GM19238 (cell line): ENCODE data around the gene SNX24.

ENCODE experiments used
- DNase-seq: peaks from one replicate; pipeline ENCODE4 v3.0.0; 2011; ENCODE audit warnings: low spot score; ENCODE audit not compliant: insufficient read length

The SNX24 gene

GRCh38 chr5:123000731-123001130, 155.3 kb downstream of the SNX24 start:
- DNase-seq, result no peak

GRCh38 chr5:123001808-123002207, 156.4 kb downstream of the SNX24 start:
- DNase-seq, result no peak

GRCh38 chr5:123007182-123007581, 161.8 kb downstream of the SNX24 start:
- no peak for DNase-seq

GRCh38 chr5:123007754-123008153, 162.3 kb downstream of the SNX24 start:
- DNase-seq, result no peak

GRCh38 chr5:123012321-123012720, 166.9 kb downstream of the SNX24 start:
- DNase-seq, result no peak

GRCh38 chr5:123014689-123015088, 169.3 kb downstream of the SNX24 start:
- no peak for DNase-seq

GRCh38 chr5:123028222-123028621, 182.8 kb downstream of the SNX24 start:
- no peak for DNase-seq

GRCh38 chr5:123033157-123033671, 187.8 kb downstream of the SNX24 start:
- no peak for DNase-seq

GRCh38 chr5:123035360-123035917, 190.0 kb downstream of the SNX24 start:
- peak; percentile 39 for DNase-seq

- DNase-seq, result peak; percentile 8
Measured at GRCh38 chr5:123035918-123036390, 190.5 kb downstream of the SNX24 start.

- peak; percentile 39 for DNase-seq
Measured at GRCh38 chr5:123036391-123037103, 191.1 kb downstream of the SNX24 start, which contains the start of gene PPIC. TSS of gene PPIC (minus strand) at chr5:123036725. CDS start at chr5:123036625, 100 bp downstream.

GRCh38 chr5:123037104-123037418, 191.6 kb downstream of the SNX24 start:
- DNase-seq, result no peak

- no peak for DNase-seq
Measured at GRCh38 chr5:123039673-123040072, 194.3 kb downstream of the SNX24 start.

- DNase-seq, result no peak
Measured at GRCh38 chr5:123044926-123045617, 199.7 kb downstream of the SNX24 start.

GRCh38 chr5:123046222-123046621, 200.8 kb downstream of the SNX24 start:
- DNase-seq, result no peak

GRCh38 chr5:123047706-123048105, 202.3 kb downstream of the SNX24 start:
- DNase-seq, result no peak

- DNase-seq, result no peak
Measured at GRCh38 chr5:123051206-123051605, 205.8 kb downstream of the SNX24 start.
